ENCODE results near the gene ATRNL1.
"Not testable (repeated sequence)": the region's sequence is repeated elsewhere in the genome, so short reads cannot be mapped to it uniquely, and the experiment has no call there.

Gene ATRNL1

DNA sequence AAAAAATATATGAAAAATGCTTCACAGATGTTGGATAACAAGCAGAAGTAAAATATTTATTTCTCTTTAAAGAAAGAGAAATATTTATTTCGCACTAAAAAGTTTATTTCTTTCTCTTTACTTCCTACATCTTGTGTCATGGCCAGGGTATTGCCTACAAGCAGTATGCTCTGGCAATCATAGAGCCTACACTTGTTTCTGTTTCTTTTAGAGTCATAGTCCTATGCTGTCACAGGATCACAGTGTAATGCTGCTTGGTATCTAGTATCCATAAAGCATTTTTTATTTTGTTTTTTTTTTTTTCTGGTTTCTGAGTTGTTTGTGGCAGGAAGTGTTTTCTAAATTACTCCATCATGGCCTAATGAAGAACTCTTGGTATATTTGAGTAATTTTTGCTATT, 116.0 kb downstream of the ATRNL1 start:
- no peak for DNase-seq (ENCODE audit: insufficient read length, low spot score)

GRCh38 chr10:115214829-115215228, 121.7 kb downstream of the ATRNL1 start:
- no peak for FAIRE-seq

More for the DNA sequence above, 116.0 kb downstream of the ATRNL1 start:
- FAIRE-seq: no peak

DNA sequence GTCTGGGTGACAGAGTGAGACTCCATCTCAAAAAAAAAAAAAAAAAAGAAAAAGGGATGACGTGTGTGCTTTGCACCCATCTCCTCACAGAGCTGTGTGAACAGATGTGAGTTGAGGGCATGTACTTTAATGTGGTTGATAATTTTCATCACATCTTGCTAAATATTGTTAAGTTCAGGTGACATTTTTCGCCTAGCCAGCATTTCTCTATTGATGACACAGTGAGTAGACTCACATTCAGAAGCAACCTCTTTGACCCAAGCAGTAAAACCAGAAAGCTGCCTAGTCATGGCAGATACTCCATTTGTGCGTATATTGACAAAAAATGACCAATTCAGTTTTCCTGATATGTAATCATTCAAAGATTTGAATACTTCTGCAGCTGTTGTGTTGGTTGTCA, 126.0 kb downstream of the ATRNL1 start:
- FAIRE-seq: no peak

More at GRCh38 chr10:115214829-115215228, 121.7 kb downstream of the ATRNL1 start:
- DNase-seq (ENCODE audit: insufficient read length, low spot score): no peak

GRCh38 chr10:115222039-115222438, 128.9 kb downstream of the ATRNL1 start:
- DNase-seq (ENCODE audit: insufficient read length, low spot score) (no peak), FAIRE-seq (no peak)

More for the DNA sequence above, 126.0 kb downstream of the ATRNL1 start:
- DNase-seq (ENCODE audit: insufficient read length, low spot score): no peak

GRCh38 chr10:115239761-115240160, 146.6 kb downstream of the ATRNL1 start:
- no peak for FAIRE-seq

GRCh38 chr10:115250784-115251183, 157.6 kb downstream of the ATRNL1 start:
- DNase-seq (ENCODE audit: insufficient read length, low spot score) (no peak), FAIRE-seq (no peak)

More at GRCh38 chr10:115239761-115240160, 146.6 kb downstream of the ATRNL1 start:
- DNase-seq (ENCODE audit: insufficient read length, low spot score): no peak

GRCh38 chr10:115253765-115254164, 160.6 kb downstream of the ATRNL1 start:
- DNase-seq (ENCODE audit: insufficient read length, low spot score); FAIRE-seq: not testable (repeated sequence)

DNA sequence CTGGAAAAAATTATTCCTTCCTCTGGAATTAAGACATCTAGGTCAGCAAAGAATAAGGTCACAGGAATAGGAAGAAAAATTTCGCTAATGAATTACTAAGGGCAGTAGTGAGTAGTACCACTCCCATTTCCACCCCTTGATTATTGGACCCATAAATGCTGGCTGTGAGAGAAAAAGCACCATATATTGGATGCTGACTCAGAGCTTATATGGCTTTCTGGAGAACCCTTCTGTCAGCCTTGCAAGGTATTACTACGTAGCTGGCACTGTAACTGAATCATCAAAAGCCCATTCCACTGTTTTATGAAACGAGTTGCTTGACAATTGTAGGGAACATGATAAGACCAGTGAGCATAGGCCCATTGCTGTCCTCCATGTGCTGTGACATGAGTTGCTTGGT, 179.3 kb downstream of the ATRNL1 start:
- FAIRE-seq: no peak
- DNase-seq (ENCODE audit: insufficient read length, low spot score): no peak

DNA sequence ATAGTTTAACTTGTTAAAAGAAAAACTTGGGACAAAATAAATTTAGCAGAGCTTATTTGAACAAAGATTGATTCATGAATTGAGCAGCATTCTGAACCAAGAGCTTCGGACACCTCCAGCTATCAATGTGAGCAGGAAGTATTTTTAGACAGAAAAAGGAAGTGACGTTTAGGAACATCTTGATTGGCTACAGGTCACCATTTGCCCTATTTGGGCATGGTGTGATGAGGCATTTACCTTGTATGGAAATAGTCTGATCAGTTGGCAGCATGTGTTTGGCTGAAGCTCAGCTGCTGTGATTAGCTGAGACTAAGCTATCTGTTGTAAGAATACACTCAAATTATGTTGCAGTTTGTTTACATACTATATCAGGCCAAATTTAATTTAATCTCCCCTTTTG, 185.1 kb downstream of the ATRNL1 start:
- DNase-seq (ENCODE audit: insufficient read length, low spot score) (no peak), FAIRE-seq (no peak)

- no peak for FAIRE-seq
- no peak for DNase-seq (ENCODE audit: insufficient read length, low spot score)
Observed at GRCh38 chr10:115295213-115295805, 202.1 kb downstream of the ATRNL1 start.

DNA sequence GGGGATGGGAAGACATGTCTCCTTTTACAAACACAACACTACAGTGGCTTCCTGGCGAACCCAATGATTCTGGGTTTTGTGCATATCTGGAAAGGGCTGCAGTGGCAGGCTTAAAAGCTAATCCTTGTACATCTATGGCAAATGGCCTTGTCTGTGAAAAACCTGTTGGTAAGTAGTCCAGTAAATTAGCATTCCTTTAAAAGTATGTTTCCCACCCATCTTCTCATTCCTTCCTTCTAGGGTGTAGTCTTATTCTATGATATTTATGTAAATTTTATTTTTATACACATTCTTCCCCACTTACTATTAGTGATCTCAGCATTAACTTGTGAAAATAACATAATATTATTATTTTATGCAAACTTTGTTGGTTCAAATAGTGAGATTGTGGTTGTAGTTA, 206.9 kb downstream of the ATRNL1 start:
- FAIRE-seq (no peak), DNase-seq (ENCODE audit: insufficient read length, low spot score) (no peak)

- not testable (repeated sequence) for DNase-seq (ENCODE audit: insufficient read length, low spot score); FAIRE-seq
Observed at GRCh38 chr10:115319669-115320068, 226.5 kb downstream of the ATRNL1 start.

DNA sequence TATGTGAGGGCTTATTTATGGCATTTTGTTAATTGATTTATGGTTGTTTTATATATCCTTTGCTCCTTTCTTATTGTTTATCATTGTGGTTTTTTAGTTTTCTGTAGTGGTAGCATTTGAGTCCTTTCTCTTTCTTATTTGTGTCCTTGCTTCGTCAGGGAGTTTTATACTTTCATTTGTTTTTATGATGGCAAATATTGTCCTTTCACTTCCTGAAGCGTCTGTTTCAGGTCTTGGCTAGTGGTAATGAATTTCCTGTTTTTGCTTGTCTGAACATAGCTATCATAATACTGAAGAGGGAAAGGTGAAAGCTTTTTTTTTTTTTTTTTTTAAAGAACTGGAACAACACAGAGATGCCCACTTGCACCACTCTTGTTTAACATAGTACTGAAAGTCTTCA, 228.2 kb downstream of the ATRNL1 start:
- DNase-seq (ENCODE audit: insufficient read length, low spot score) (no peak), FAIRE-seq (no peak)

DNA sequence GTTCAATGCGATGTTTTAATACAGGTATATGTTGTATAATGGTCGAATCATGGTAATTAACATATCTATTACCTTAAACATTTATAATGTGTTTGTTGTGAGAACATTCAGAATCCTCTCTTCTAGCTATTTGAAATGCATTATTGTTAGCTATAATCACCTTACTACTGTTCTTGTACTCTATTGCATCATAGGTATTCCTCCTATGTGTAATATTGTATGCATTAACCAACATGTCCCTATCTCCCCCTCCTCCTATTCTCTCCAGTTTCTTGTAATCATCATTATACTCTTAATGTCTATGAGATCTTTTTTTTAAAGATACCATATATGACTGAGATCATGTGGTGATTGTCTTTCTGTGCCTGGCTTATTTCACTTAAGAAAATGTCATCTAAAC, 235.2 kb downstream of the ATRNL1 start:
- DNase-seq (ENCODE audit: insufficient read length, low spot score) (no peak), FAIRE-seq (no peak)

GRCh38 chr10:115335366-115335765, 242.2 kb downstream of the ATRNL1 start:
- no peak for DNase-seq (ENCODE audit: insufficient read length, low spot score)
- no peak for FAIRE-seq

DNA sequence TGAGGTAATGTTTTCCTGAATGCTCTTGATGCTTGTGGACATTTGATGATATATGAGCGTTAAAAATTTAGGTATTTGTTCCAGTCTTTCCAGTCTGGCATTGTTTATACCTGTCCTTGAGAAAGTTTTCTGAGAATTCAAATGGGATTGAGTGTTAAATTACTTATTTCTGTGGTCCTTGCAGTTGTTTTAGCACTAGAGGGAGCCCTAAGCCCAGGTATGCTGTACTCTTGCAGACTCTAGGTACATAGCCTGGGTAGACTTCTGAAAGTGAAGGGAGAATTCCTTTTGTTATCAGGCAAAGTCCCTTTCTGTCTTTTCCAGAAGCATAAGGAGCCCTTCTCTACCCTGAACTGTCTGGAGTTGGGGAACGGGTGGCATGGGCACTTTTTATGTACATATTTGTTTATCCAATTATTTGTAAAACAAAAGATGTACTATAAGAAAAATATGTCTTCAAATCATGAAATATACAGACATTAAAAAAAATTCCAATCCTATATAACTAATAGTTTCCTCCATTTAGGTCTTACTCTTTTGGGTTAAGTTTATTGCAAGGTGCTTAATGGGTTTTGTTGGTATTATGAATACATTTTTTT, 262.1 kb downstream of the ATRNL1 start:
- peak; percentile 68 for FAIRE-seq
- DNase-seq (ENCODE audit: insufficient read length, low spot score): peak; percentile 8

GRCh38 chr10:115367920-115368319, 274.8 kb downstream of the ATRNL1 start:
- not testable (repeated sequence) for DNase-seq (ENCODE audit: insufficient read length, low spot score); FAIRE-seq

- DNase-seq (ENCODE audit: insufficient read length, low spot score) (no peak), FAIRE-seq (no peak)
Observed at GRCh38 chr10:115379064-115379463, 285.9 kb downstream of the ATRNL1 start.

DNA sequence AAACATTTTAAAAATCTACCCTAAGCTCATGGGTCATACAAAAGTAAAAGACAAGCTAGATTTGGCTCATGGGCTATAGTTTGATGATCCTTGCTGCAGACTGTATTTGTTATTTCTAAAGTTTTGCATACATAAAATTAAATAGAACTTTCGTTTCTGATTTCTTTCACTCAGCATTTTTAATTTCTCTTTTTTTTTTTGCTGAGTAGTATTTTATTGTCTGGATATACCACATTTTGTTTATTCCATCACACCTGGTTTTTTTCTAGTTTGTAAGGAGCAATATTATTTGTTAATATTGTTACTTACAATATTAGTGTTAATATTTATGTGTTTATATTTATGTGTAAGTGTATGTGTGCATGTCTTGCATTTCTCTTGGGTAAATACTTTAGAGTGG, 291.5 kb downstream of the ATRNL1 start:
- FAIRE-seq (no peak), DNase-seq (ENCODE audit: insufficient read length, low spot score) (no peak)

DNA sequence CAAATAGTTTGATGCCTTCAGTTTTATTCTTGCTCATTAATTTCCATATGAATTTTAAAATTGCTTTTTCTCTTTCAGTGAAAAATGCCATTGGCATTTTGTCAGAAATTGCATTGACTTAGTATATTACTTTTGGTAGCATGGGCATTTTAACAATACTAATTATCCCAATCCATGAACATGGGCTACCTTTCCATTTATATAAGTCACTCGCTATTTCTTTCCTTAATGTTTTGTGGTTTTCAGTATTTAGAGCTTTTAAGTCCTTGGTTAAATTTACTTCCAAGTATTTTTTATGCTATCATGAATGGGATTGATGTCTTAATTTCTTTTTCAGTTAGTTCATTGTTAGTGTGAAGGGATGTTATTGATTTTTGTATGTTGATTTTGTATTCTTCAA, 297.4 kb downstream of the ATRNL1 start:
- FAIRE-seq: no peak
- no peak for DNase-seq (ENCODE audit: insufficient read length, low spot score)

DNA sequence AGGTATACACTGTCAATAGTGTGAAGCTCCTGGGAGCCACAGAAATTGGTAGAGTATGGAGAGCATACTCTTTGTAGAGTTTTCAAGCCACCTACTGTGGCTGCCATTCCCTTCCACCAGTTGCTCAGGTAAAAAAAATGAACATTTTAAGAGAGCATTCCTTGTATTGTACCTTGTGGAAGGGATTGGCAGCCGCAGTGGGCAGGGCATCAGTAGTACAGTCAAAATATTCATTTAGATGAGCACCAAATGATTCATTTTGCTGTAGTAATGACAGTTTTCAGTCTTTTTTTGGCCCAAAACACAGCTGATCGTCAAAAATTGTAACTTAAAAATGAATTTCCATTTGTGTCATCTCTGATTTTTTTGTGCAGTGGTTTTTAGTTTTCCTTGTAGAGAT, 304.9 kb downstream of the ATRNL1 start:
- FAIRE-seq: no peak
- DNase-seq (ENCODE audit: insufficient read length, low spot score): no peak

DNA sequence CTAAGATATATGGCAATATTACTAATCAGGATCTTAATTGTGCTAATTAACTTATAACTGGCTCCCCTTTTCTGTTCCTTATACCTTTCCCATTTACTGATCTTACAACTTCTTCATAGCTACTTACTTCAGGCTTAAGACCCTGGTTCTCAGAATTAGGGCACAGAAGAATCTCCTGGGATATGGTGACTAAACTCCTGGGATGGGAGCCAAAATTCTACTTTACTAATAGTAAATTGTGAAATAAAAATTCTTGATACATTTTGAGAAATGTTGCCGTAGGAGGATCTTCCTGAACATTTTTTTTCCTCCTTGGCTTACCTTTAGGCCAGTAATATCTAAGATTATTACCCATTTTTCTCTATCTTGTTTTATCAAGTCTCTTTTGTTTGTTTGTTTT, 309.5 kb downstream of the ATRNL1 start:
- no peak for FAIRE-seq
- no peak for DNase-seq (ENCODE audit: insufficient read length, low spot score)
